Hematopoietic multipotent progenitor cell treated with erythropoietin and hydrocortisone succinate and interleukin-3 and kit ligand, for 6 days (in vitro differentiated cells): ENCODE data around the gene VAPA.
"Not testable (repeated sequence)": the region's sequence is repeated elsewhere in the genome, so short reads cannot be mapped to it uniquely, and the experiment has no call there.

Experiments
- DNase-seq: peaks from one replicate; pipeline ENCODE4 v3.0.0-alpha.2; 2015

Gene VAPA

GRCh38 chr18:9886005-9886348 lies 27.8 kb upstream of the VAPA start:
- DNase-seq, result no peak

- DNase-seq, result no peak
These were observed 25.8 kb upstream of the VAPA start for GRCh38 chr18:9887992-9888391.

- no peak for DNase-seq
These were observed 23.6 kb upstream of the VAPA start for GRCh38 chr18:9890196-9890595.

GRCh38 chr18:9890957-9891356 lies 22.9 kb upstream of the VAPA start:
- peak; percentile 85 for DNase-seq

GRCh38 chr18:9891515-9891914 lies 22.3 kb upstream of the VAPA start:
- DNase-seq, result not testable (repeated sequence)

GRCh38 chr18:9894454-9895068 lies 19.3 kb upstream of the VAPA start:
- DNase-seq, result no peak

- no peak for DNase-seq
These were observed 16.7 kb upstream of the VAPA start for GRCh38 chr18:9897129-9897528.

- not testable (repeated sequence) for DNase-seq
These were observed 16.0 kb upstream of the VAPA start for GRCh38 chr18:9897787-9898291.

GRCh38 chr18:9898792-9899549 lies 14.8 kb upstream of the VAPA start:
- peak; percentile 91 for DNase-seq

GRCh38 chr18:9899550-9899930 lies 14.3 kb upstream of the VAPA start:
- DNase-seq, result not testable (repeated sequence)

- DNase-seq, result no peak
These were observed 13.1 kb upstream of the VAPA start for GRCh38 chr18:9900699-9901098.

- no peak for DNase-seq
These were observed 12.4 kb upstream of the VAPA start for GRCh38 chr18:9901377-9901776.

GRCh38 chr18:9902264-9902663 lies 11.6 kb upstream of the VAPA start:
- not testable (repeated sequence) for DNase-seq

GRCh38 chr18:9902832-9903231 lies 11.0 kb upstream of the VAPA start:
- DNase-seq, result no peak

GRCh38 chr18:9905401-9905922 lies 8.4 kb upstream of the VAPA start:
- no peak for DNase-seq

- peak; percentile 54 for DNase-seq
These were observed 7.3 kb upstream of the VAPA start for GRCh38 chr18:9906481-9906880.

- DNase-seq, result no peak
These were observed 5.9 kb upstream of the VAPA start for GRCh38 chr18:9907867-9908266.

GRCh38 chr18:9910071-9910470 lies 3.7 kb upstream of the VAPA start:
- DNase-seq, result no peak

GRCh38 chr18:9910661-9911060 lies 3.2 kb upstream of the VAPA start:
- no peak for DNase-seq

- DNase-seq, result no peak
These were observed 2.6 kb upstream of the VAPA start for GRCh38 chr18:9911226-9911625.

- DNase-seq, result not testable (repeated sequence)
These were observed 1.5 kb upstream of the VAPA start for GRCh38 chr18:9912285-9912684.

GRCh38 chr18:9913151-9913525 lies 678 bp upstream of the VAPA start:
- no peak for DNase-seq

- no peak for DNase-seq
These were observed 443 bp downstream of the VAPA start for GRCh38 chr18:9914334-9914583.

GRCh38 chr18:9914584-9915290 lies 921 bp downstream of the VAPA start:
- peak; percentile 95 for DNase-seq
